ENCODE data around the gene FOXJ3. TPM values are rescaled to one million over a fixed set of nuclear protein-coding genes. Genes with fewer than 3 reads are reported as not detected.

Gene FOXJ3
- total and polyA plus RNA-seq, 2 donors (not counting 1 experiment from before 2014, with no cell fraction given) = 15.4 to 76.4 TPM

- Mint-ChIP-seq H3K4me3 (no peak overlapping the region), H3K4me1 (no peaks in the 10 kb centered on the region), H3K27ac (no peak overlapping the region), H3K9me3 (ENCODE audit: insufficient read depth) (no peaks in the 10 kb centered on the region), H3K27me3 (no peaks in the 10 kb centered on the region)
- no peaks in the 10 kb centered on the region for H3K4me1 ChIP-seq (ENCODE audit: control insufficient read depth in 2 of 2, insufficient read depth in 2 of 2, low read length in 2 of 2)
- 92% methylated on average over 2 of the region's 6 CpGs for WGBS (ENCODE audit: insufficient coverage)
- DNase-seq (no peak), ATAC-seq (ENCODE audit: low read depth) (no peak)
- H3K79me2 ChIP-seq (ENCODE audit: control insufficient read depth, insufficient read depth, low read length) = no peaks in the 10 kb centered on the region
- H2AFZ ChIP-seq (ENCODE audit: insufficient read depth, low read depth, low read length, poor library complexity, severe bottlenecking) = no peak overlapping the region
- TF ChIP-seq, protein P1, sequence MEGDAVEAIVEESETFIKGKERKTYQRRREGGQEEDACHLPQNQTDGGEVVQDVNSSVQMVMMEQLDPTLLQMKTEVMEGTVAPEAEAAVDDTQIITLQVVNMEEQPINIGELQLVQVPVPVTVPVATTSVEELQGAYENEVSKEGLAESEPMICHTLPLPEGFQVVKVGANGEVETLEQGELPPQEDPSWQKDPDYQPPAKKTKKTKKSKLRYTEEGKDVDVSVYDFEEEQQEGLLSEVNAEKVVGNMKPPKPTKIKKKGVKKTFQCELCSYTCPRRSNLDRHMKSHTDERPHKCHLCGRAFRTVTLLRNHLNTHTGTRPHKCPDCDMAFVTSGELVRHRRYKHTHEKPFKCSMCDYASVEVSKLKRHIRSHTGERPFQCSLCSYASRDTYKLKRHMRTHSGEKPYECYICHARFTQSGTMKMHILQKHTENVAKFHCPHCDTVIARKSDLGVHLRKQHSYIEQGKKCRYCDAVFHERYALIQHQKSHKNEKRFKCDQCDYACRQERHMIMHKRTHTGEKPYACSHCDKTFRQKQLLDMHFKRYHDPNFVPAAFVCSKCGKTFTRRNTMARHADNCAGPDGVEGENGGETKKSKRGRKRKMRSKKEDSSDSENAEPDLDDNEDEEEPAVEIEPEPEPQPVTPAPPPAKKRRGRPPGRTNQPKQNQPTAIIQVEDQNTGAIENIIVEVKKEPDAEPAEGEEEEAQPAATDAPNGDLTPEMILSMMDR (IDR thresholded peaks at IDR 0.05) = no peak
- TF ChIP-seq EZH2 (IDR thresholded peaks at IDR 0.05; ENCODE audit: borderline replicate concordance, insufficient read depth, low read depth, low read length, poor library complexity, severe bottlenecking) = no peak
- intact Hi-C loops (cut with micrococcal nuclease) = no loop called here
- CTCF ChIA-PET = no interaction called here
- no peak overlapping the region for H3K4me2 ChIP-seq (replicated peaks; ENCODE audit: low read depth, low read length, poor library complexity, severe bottlenecking)
- H3K9ac ChIP-seq (ENCODE audit: low read length) = no peak overlapping the region
- peaks cover 8 to 56% of the 10 kb centered on the region in 2 experiments for H3K36me3 ChIP-seq (replicated peaks in 1 of 2; ENCODE audit: control extremely low read depth in 1 of 2, control insufficient read depth in 1 of 2, extremely low read depth in 1 of 2, insufficient read depth in 2 of 2, low read length in 1 of 2)
- POLR2A ChIA-PET = no interaction called here
- H3K9me3 ChIP-seq (ENCODE audit: control extremely low read depth in 1 of 3, control insufficient read depth in 2 of 3, insufficient read depth in 1 of 3, low read length in 2 of 3) = no peaks in the 10 kb centered on the region
- H3K4me3 ChIP-seq (ENCODE audit: control extremely low read depth in 1 of 5, extremely low read depth in 1 of 5, insufficient read depth in 1 of 5, low read depth in 2 of 5, low read length in 4 of 5) = no peak overlapping the region
- no peaks in the 10 kb centered on the region for H3K27me3 ChIP-seq (replicated peaks in 1 of 4; ENCODE audit: control extremely low read depth in 1 of 4, control insufficient read depth in 3 of 4, insufficient read depth in 4 of 4, low read length in 3 of 4)
- H4K20me1 ChIP-seq (ENCODE audit: control insufficient read depth, insufficient read depth, low read length, poor library complexity, severe bottlenecking) = no peaks in the 10 kb centered on the region
- H3K27ac ChIP-seq (ENCODE audit: low read length in 2 of 2) = no peak overlapping the region
These were observed 144.8 kb downstream of the FOXJ3 start for GRCh38 chr1:42189931-42190853.

DNA sequence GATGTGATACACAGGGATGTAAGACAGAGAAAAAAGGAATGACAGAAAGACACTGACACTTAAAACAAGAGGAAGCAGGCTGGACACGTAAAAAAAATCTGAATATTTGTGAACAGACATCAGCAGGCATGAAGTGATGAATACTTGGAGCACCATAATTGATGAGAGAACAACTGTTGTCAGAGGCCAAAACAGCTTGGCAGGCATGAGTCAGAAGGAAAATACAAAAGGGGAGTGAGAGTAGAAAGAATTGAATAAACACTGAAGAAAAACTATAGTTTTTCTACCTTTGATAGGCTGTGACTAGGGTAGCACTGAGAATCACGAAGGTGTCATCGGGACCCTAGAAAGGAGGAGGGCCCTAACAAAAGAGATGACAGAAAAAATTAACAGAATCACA, 148.9 kb downstream of the FOXJ3 start:
- no peak for TF ChIP-seq EZH2 (IDR thresholded peaks at IDR 0.05; ENCODE audit: borderline replicate concordance, insufficient read depth, low read depth, low read length, poor library complexity, severe bottlenecking)
- TF ChIP-seq, protein P1 (IDR thresholded peaks at IDR 0.05) = no peak
- WGBS (ENCODE audit: insufficient coverage) = 100% methylated on average over 1 of the region's 3 CpGs
- ATAC-seq (ENCODE audit: low read depth) = no peak
- no peaks in the 10 kb centered on the region for H4K20me1 ChIP-seq (ENCODE audit: control insufficient read depth, insufficient read depth, low read length, poor library complexity, severe bottlenecking)
- Mint-ChIP-seq H3K9me3 (ENCODE audit: insufficient read depth) (no peaks in the 10 kb centered on the region), H3K4me1 (no peaks in the 10 kb centered on the region), H3K4me3 (no peak overlapping the region), H3K27me3 (no peaks in the 10 kb centered on the region), H3K27ac (no peak overlapping the region)
- ChIA-PET POLR2A (no interaction called here), CTCF (interaction anchor here (0.7 to 4.7 kb wide), 3 partner anchors 10 to 613 kb away, joined by 3 to 27 read pairs (median 4); no protein-coding TSS in a partner anchor)
- no peaks in the 10 kb centered on the region for H3K4me1 ChIP-seq (ENCODE audit: control insufficient read depth in 2 of 2, insufficient read depth in 2 of 2, low read length in 2 of 2)
- intact Hi-C loops (cut with micrococcal nuclease) = no loop called here
- H3K9ac ChIP-seq (ENCODE audit: low read length) = no peak overlapping the region
- DNase-seq = no peak
- H3K27me3 ChIP-seq (replicated peaks in 1 of 4; ENCODE audit: control extremely low read depth in 1 of 4, control insufficient read depth in 3 of 4, insufficient read depth in 4 of 4, low read length in 3 of 4) = no peaks in the 10 kb centered on the region
- H3K36me3 ChIP-seq (replicated peaks in 1 of 2; ENCODE audit: control extremely low read depth in 1 of 2, control insufficient read depth in 1 of 2, extremely low read depth in 1 of 2, insufficient read depth in 2 of 2, low read length in 1 of 2) = peaks cover 15 to 58% of the 10 kb centered on the region in 2 experiments
- H3K4me3 ChIP-seq (ENCODE audit: control extremely low read depth in 1 of 5, extremely low read depth in 1 of 5, insufficient read depth in 1 of 5, low read depth in 2 of 5, low read length in 4 of 5) = no peak overlapping the region
- H3K27ac ChIP-seq (ENCODE audit: low read length in 2 of 2) = no peak overlapping the region
- no peak overlapping the region for H2AFZ ChIP-seq (ENCODE audit: insufficient read depth, low read depth, low read length, poor library complexity, severe bottlenecking)
- no peaks in the 10 kb centered on the region for H3K9me3 ChIP-seq (ENCODE audit: control extremely low read depth in 1 of 3, control insufficient read depth in 2 of 3, insufficient read depth in 1 of 3, low read length in 2 of 3)
- H3K79me2 ChIP-seq (ENCODE audit: control insufficient read depth, insufficient read depth, low read length) = no peaks in the 10 kb centered on the region
- no peak overlapping the region for H3K4me2 ChIP-seq (replicated peaks; ENCODE audit: low read depth, low read length, poor library complexity, severe bottlenecking)
